Measurements from ENCODE around the gene HDGF. TPM values are rescaled to one million over a fixed set of nuclear protein-coding genes. Genes with fewer than 3 reads are reported as not detected.
A peak's percentile ranks its signal among the peaks of the same experiment; 100 is the strongest.

The HDGF gene
- total and polyA plus RNA-seq, 4 experiments from 2014 or later: 23.8 to 97.0 (median 71.3) TPM

GRCh38 chr1:156789621-156790318 is 38.3 kb upstream of the HDGF start:
- Mint-ChIP-seq H3K4me3 (no peak overlapping the region), H3K4me1 (peaks cover 0 to 6% (median 5%) of the 10 kb centered on the region in 4 donors), H3K27ac (peak overlapping the region in 2 of 7 donors; percentile 7 to 12), H3K36me3 (peaks cover 50 to 73% of the 10 kb centered on the region in 2 donors), H3K9me3 (peaks cover 0 to 2% (median 0%) of the 10 kb centered on the region in 8 donors), H3K27me3 (no peaks in the 10 kb centered on the region)
- H3K4me1 ChIP-seq (ENCODE audit: insufficient read depth, low read length): no peaks in the 10 kb centered on the region
- H3K27ac ChIP-seq (ENCODE audit: low read depth, low read length): no peak overlapping the region
- no peaks in the 10 kb centered on the region for H3K9me3 ChIP-seq (ENCODE audit: control insufficient read depth in 1 of 2, low read length in 2 of 2)
- intact Hi-C loops (cut with micrococcal nuclease): no loop called here
- ChIA-PET CTCF (ENCODE audit: partially characterized antibody) (interaction anchor here (0.9 to 17.5 kb wide), 5 partner anchors 49 to 103 kb away, joined by 3 to 344 read pairs (median 4); partner anchors contain the start of genes INSRR and NTRK1), POLR2A (ENCODE audit: partially characterized antibody) (interaction anchor here (1.0 kb wide), 1 partner anchor 12 kb away, joined by 3 read pairs; no protein-coding TSS in a partner anchor)
- peaks cover 48% of the 10 kb centered on the region for H3K36me3 ChIP-seq (ENCODE audit: insufficient read depth, low read length)
- H3K27me3 ChIP-seq (ENCODE audit: insufficient read depth, low read length): no peaks in the 10 kb centered on the region
- no peak overlapping the region for H3K4me3 ChIP-seq (ENCODE audit: low read length in 2 of 2)
- no peak for DNase-seq

DNA sequence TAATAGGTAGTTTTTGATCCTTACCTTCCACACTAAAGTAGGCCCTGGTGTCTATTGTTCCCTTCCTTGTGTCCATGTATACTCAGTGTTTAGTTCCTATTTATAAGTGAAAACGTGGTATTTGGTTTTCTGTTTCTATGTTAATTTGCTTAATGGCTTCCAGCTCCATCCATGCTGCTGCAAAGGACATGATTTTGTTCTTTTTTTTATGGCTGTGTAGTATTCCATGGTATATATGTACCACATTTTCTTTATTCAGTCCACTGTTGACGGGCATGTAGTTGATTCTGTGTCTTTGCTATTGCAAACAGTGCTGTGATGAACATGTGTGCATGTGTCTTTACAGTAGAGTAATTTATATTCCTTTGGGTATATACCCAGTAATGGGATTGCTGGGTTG is 36.7 kb upstream of the HDGF start:
- peaks cover 0 to 8% (median 5%) of the 10 kb centered on the region in 4 donors for H3K4me1 Mint-ChIP-seq
- H3K27me3 ChIP-seq (ENCODE audit: insufficient read depth, low read length): no peaks in the 10 kb centered on the region
- H3K27ac Mint-ChIP-seq: no peak overlapping the region
- ChIA-PET CTCF (ENCODE audit: partially characterized antibody) (interaction anchor here (3.8 to 17.5 kb wide), 2 partner anchors 71 to 98 kb away, joined by 12 to 344 read pairs; partner anchors contain the start of genes INSRR and NTRK1), POLR2A (ENCODE audit: partially characterized antibody) (no interaction called here)
- H3K9me3 ChIP-seq (ENCODE audit: control insufficient read depth in 1 of 2, low read length in 2 of 2): no peaks in the 10 kb centered on the region
- H3K27ac ChIP-seq (ENCODE audit: low read depth, low read length): no peak overlapping the region
- H3K9me3 Mint-ChIP-seq: no peaks in the 10 kb centered on the region
- H3K4me3 ChIP-seq (ENCODE audit: low read length in 2 of 2): no peak overlapping the region
- DNase-seq: no peak
- H3K27me3 Mint-ChIP-seq: no peaks in the 10 kb centered on the region
- intact Hi-C loops (cut with micrococcal nuclease): no loop called here
- peaks cover 45% of the 10 kb centered on the region for H3K36me3 ChIP-seq (ENCODE audit: insufficient read depth, low read length)
- H3K4me3 Mint-ChIP-seq: no peak overlapping the region
- H3K4me1 ChIP-seq (ENCODE audit: insufficient read depth, low read length): no peaks in the 10 kb centered on the region
- H3K36me3 Mint-ChIP-seq: peaks cover 50 to 71% of the 10 kb centered on the region in 2 donors

DNA sequence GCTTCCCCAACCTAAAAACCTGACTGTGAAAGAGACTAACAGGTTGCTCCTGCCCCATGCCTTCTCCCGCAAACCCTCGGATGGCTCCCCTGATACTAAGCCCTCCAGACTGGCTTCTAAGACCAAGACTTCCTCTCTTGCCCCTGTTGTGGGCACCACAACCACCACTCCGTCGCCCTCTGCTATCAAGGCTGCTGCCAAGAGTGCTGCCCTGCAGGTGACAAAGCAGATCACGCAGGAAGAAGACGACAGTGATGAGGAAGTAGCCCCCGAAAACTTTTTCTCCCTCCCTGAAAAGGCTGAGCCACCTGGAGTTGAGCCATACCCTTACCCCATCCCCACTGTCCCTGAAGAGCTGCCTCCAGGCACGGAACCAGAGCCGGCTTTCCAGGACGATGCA is 35.2 kb upstream of the HDGF start:
- Histone ChIP-seq H3K9me3 (ENCODE audit: control insufficient read depth in 1 of 2, low read length in 2 of 2) (no peaks in the 10 kb centered on the region), H3K4me1 (ENCODE audit: insufficient read depth, low read length) (no peaks in the 10 kb centered on the region), H3K4me3 (ENCODE audit: low read length in 2 of 2) (no peak overlapping the region), H3K27ac (ENCODE audit: low read depth, low read length) (no peak overlapping the region), H3K36me3 (ENCODE audit: insufficient read depth, low read length) (peaks cover 33% of the 10 kb centered on the region), H3K27me3 (ENCODE audit: insufficient read depth, low read length) (no peaks in the 10 kb centered on the region)
- H3K36me3 Mint-ChIP-seq: peaks cover 60 to 71% of the 10 kb centered on the region in 2 donors
- intact Hi-C loops (cut with micrococcal nuclease): no loop called here
- H3K9me3 Mint-ChIP-seq: no peaks in the 10 kb centered on the region
- CTCF ChIA-PET (ENCODE audit: partially characterized antibody): interaction anchor here (0.7 to 17.5 kb wide), 2 partner anchors 10 to 73 kb away, joined by 3 to 344 read pairs; partner anchors contain the start of genes INSRR and NTRK1
- POLR2A ChIA-PET (ENCODE audit: partially characterized antibody): no interaction called here
- H3K27me3 Mint-ChIP-seq: no peaks in the 10 kb centered on the region
- DNase-seq: no peak
- peak overlapping the region in 1 of 7 donors; percentile 77 for H3K27ac Mint-ChIP-seq
- H3K4me3 Mint-ChIP-seq: no peak overlapping the region
- peaks cover 5 to 17% (median 12%) of the 10 kb centered on the region in 4 donors for H3K4me1 Mint-ChIP-seq

GRCh38 chr1:156785458-156785857 is 34.0 kb upstream of the HDGF start:
- peaks cover 25% of the 10 kb centered on the region for H3K36me3 ChIP-seq (ENCODE audit: insufficient read depth, low read length)
- H3K4me3 Mint-ChIP-seq: no peak overlapping the region
- H3K27ac ChIP-seq (ENCODE audit: low read depth, low read length): no peak overlapping the region
- H3K4me1 ChIP-seq (ENCODE audit: insufficient read depth, low read length): no peaks in the 10 kb centered on the region
- H3K27me3 ChIP-seq (ENCODE audit: insufficient read depth, low read length): no peaks in the 10 kb centered on the region
- H3K27me3 Mint-ChIP-seq: no peaks in the 10 kb centered on the region
- peaks cover 61 to 70% of the 10 kb centered on the region in 2 donors for H3K36me3 Mint-ChIP-seq
- H3K27ac Mint-ChIP-seq: no peak overlapping the region
- CTCF ChIA-PET (ENCODE audit: partially characterized antibody): interaction anchor here (1.2 to 3.0 kb wide), 5 partner anchors 13 to 104 kb away, joined by 5 to 10 read pairs (median 5); partner anchors contain the start of gene INSRR
- H3K9me3 ChIP-seq (ENCODE audit: control insufficient read depth in 1 of 2, low read length in 2 of 2): no peaks in the 10 kb centered on the region
- H3K9me3 Mint-ChIP-seq: no peaks in the 10 kb centered on the region
- intact Hi-C loops (cut with micrococcal nuclease): no loop called here
- POLR2A ChIA-PET (ENCODE audit: partially characterized antibody): no interaction called here
- H3K4me1 Mint-ChIP-seq: peaks cover 5 to 22% (median 18%) of the 10 kb centered on the region in 4 donors
- no peak for DNase-seq
- no peak overlapping the region for H3K4me3 ChIP-seq (ENCODE audit: low read length in 2 of 2)

GRCh38 chr1:156781585-156782186 is 30.2 kb upstream of the HDGF start:
- Mint-ChIP-seq H3K27ac (peak overlapping the region in 4 of 7 donors; percentile 3 to 47 (median 34)), H3K36me3 (peaks cover 39 to 51% of the 10 kb centered on the region in 2 donors), H3K4me3 (no peak overlapping the region), H3K9me3 (no peaks in the 10 kb centered on the region), H3K27me3 (no peaks in the 10 kb centered on the region), H3K4me1 (peaks cover 17 to 35% (median 26%) of the 10 kb centered on the region in 4 donors)
- POLR2A ChIA-PET (ENCODE audit: partially characterized antibody): interaction anchor here (0.9 to 1.3 kb wide), 3 partner anchors 11 to 41 kb away, joined by 3 to 8 read pairs (median 3); partner anchors contain the start of gene MRPL24
- Histone ChIP-seq H3K4me1 (ENCODE audit: insufficient read depth, low read length) (peaks cover 11% of the 10 kb centered on the region), H3K36me3 (ENCODE audit: insufficient read depth, low read length) (peaks cover 16% of the 10 kb centered on the region), H3K9me3 (ENCODE audit: control insufficient read depth in 1 of 2, low read length in 2 of 2) (no peaks in the 10 kb centered on the region), H3K27ac (ENCODE audit: low read depth, low read length) (no peak overlapping the region), H3K4me3 (ENCODE audit: low read length in 2 of 2) (no peak overlapping the region), H3K27me3 (ENCODE audit: insufficient read depth, low read length) (no peaks in the 10 kb centered on the region)
- intact Hi-C loops (cut with micrococcal nuclease): no loop called here
- no peak for DNase-seq
- CTCF ChIA-PET (ENCODE audit: partially characterized antibody): interaction anchor here (2.0 to 3.4 kb wide), 3 partner anchors 55 to 79 kb away, joined by 7 to 12 read pairs (median 11); partner anchors contain the start of gene NTRK1

DNA sequence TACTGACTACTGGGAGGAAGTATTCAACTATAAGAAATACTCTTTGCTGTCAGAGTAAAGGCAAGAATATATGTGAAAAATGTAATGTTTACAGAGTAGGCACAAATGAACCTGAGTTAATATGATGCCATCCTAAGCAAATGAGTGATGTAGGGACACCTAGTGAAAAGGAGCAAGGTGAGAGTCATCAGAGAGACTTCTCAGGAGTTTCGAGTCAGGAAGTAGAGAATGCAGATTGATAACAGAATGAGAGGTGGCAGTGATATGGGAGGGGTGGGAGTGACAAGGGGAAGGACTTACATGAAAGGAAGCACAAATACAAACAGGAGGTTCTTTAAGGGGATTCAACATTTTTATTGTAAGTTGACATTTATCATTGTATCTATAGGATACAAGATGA is 26.1 kb upstream of the HDGF start:
- no peak overlapping the region for H3K4me3 ChIP-seq (ENCODE audit: low read length in 2 of 2)
- Mint-ChIP-seq H3K27ac (peak overlapping the region in 4 of 7 donors; percentile 33 to 81 (median 72)), H3K4me1 (peaks cover 38 to 57% (median 42%) of the 10 kb centered on the region in 4 donors), H3K9me3 (no peaks in the 10 kb centered on the region), H3K4me3 (peak overlapping the region in 2 of 8 donors; percentile 2 to 59), H3K36me3 (peaks cover 28 to 37% of the 10 kb centered on the region in 2 donors), H3K27me3 (no peaks in the 10 kb centered on the region)
- H3K9me3 ChIP-seq (ENCODE audit: control insufficient read depth in 1 of 2, low read length in 2 of 2): no peaks in the 10 kb centered on the region
- peaks cover 34% of the 10 kb centered on the region for H3K4me1 ChIP-seq (ENCODE audit: insufficient read depth, low read length)
- intact Hi-C loops (cut with micrococcal nuclease): no loop called here
- peaks cover 11% of the 10 kb centered on the region for H3K36me3 ChIP-seq (ENCODE audit: insufficient read depth, low read length)
- ChIA-PET POLR2A (ENCODE audit: partially characterized antibody) (interaction anchor here (1.2 kb wide), 1 partner anchor 49 kb away, joined by 4 read pairs; the partner anchor contains the start of genes ISG20L2 and METTL25B), CTCF (ENCODE audit: partially characterized antibody) (no interaction called here)
- DNase-seq: no peak
- H3K27ac ChIP-seq (ENCODE audit: low read depth, low read length): no peak overlapping the region
- no peaks in the 10 kb centered on the region for H3K27me3 ChIP-seq (ENCODE audit: insufficient read depth, low read length)

GRCh38 chr1:156776942-156777341 is 25.5 kb upstream of the HDGF start:
- ChIA-PET CTCF (ENCODE audit: partially characterized antibody) (interaction anchor here (1.4 kb wide), 1 partner anchor 15 kb away, joined by 4 read pairs; no protein-coding TSS in a partner anchor), POLR2A (ENCODE audit: partially characterized antibody) (interaction anchor here (1.0 to 1.2 kb wide), 2 partner anchors 10 to 48 kb away, joined by 4 read pairs; partner anchors contain the start of genes ISG20L2, METTL25B and PRCC)
- peak overlapping the region in 5 of 7 donors; percentile 11 to 81 (median 31) for H3K27ac Mint-ChIP-seq
- H3K27ac ChIP-seq (ENCODE audit: low read depth, low read length): no peak overlapping the region
- DNase-seq: no peak
- no peaks in the 10 kb centered on the region for H3K27me3 Mint-ChIP-seq
- H3K4me1 ChIP-seq (ENCODE audit: insufficient read depth, low read length): peaks cover 40% of the 10 kb centered on the region
- peaks cover 11% of the 10 kb centered on the region for H3K36me3 ChIP-seq (ENCODE audit: insufficient read depth, low read length)
- H3K9me3 Mint-ChIP-seq: no peaks in the 10 kb centered on the region
- no peaks in the 10 kb centered on the region for H3K27me3 ChIP-seq (ENCODE audit: insufficient read depth, low read length)
- H3K9me3 ChIP-seq (ENCODE audit: control insufficient read depth in 1 of 2, low read length in 2 of 2): no peaks in the 10 kb centered on the region
- H3K4me3 Mint-ChIP-seq: peak overlapping the region in 1 of 8 donors; percentile 12
- intact Hi-C loops (cut with micrococcal nuclease): no loop called here
- peaks cover 36 to 57% (median 45%) of the 10 kb centered on the region in 4 donors for H3K4me1 Mint-ChIP-seq
- H3K4me3 ChIP-seq (ENCODE audit: low read length in 2 of 2): no peak overlapping the region
- peaks cover 27 to 31% of the 10 kb centered on the region in 2 donors for H3K36me3 Mint-ChIP-seq

All from CD4-positive, alpha-beta memory T cell (primary cell).